Naive thymus-derived CD8-positive, alpha-beta T cell (primary cell): Measurements from ENCODE around the gene OR56B4. TPM values are rescaled to one million over a fixed set of nuclear protein-coding genes. Genes with fewer than 3 reads are reported as not detected.
"Not testable (repeated sequence)": the region's sequence is repeated elsewhere in the genome, so short reads cannot be mapped to it uniquely, and the experiment has no call there.

ENCODE experiments used
- ATAC-seq, 2 donors: fragments of 150-1000 bp; cut with Tn5 transposase in 1 of 2; sonication (Bioruptor Pico), chemical (Tn5 transposase) in 1 of 2; 1 replicate in 1 of 2; 2 replicates in 1 of 2; pipeline ENCODE4 v1.10.0; 2021; ENCODE audit warnings: mild to moderate bottlenecking in 2 of 2, moderate library complexity in 2 of 2
- POLR2A ChIA-PET: fragments of 350-600 bp; sonication (Branson Sonifier 250); formaldehyde crosslinking; loops from one replicate; lab custom pipeline; 2021; ENCODE audit warnings: antibody characterized with exemption; lab: Charles Lee
- DNase-seq, 10 donors: peaks; one replicate each; pipeline versions ENCODE4 v3.0.0 to v3.0.0-alpha.2; 2020 to 2022
- H3K27ac Mint-ChIP-seq, 10 donors: one replicate each; pipeline ENCODE4 v1.8.0; 2020 to 2022; ENCODE audit warnings: mild to moderate bottlenecking in 10 of 10, mixed read lengths in 10 of 10, moderate library complexity in 4 of 10, inconsistent platforms in 1 of 10
- H3K27me3 Mint-ChIP-seq, 5 donors: one replicate each; pipeline ENCODE4 v1.8.0; 2021 to 2022; ENCODE audit warnings: mixed read lengths in 5 of 5
- H3K36me3 Mint-ChIP-seq, 3 donors: one replicate each; pipeline ENCODE4 v1.8.0; 2020 to 2022; ENCODE audit warnings: mixed read lengths in 3 of 3, mild to moderate bottlenecking in 2 of 3, inconsistent platforms in 1 of 3
- H3K4me1 Mint-ChIP-seq, 4 donors: one replicate each; pipeline ENCODE4 v1.8.0; 2021 to 2022; ENCODE audit warnings: mixed read lengths in 4 of 4
- H3K4me3 Mint-ChIP-seq, 10 donors: one replicate each; pipeline ENCODE4 v1.8.0; 2020 to 2022; ENCODE audit warnings: mild to moderate bottlenecking in 10 of 10, mixed read lengths in 10 of 10, moderate library complexity in 6 of 10, inconsistent platforms in 1 of 10
- H3K9me3 Mint-ChIP-seq, 9 donors: one replicate each; pipeline ENCODE4 v1.8.0; 2020 to 2022; ENCODE audit warnings: mixed read lengths in 9 of 9, mild to moderate bottlenecking in 3 of 9, inconsistent platforms in 1 of 9, moderate library complexity in 1 of 9
- polyA plus RNA-seq, 3 donors: library from polyadenylated mRNA; unstranded; fragments of 300-500 nt; fragmentation: Illumina TruSeq; gene quantifications; one replicate each; pipeline ENCODE4 v1.2.3, GENCODE V29; 2021
- total RNA-seq, 8 experiments: library from RNA in 2 of 8; stranded (reverse) in 2 of 8; gene quantifications; one replicate each; pipeline ENCODE4 v1.2.3 and lab custom pipeline; 2021 to 2026

The OR56B4 gene
- total and polyA plus RNA-seq, 5 experiments from 2014 or later = 0.19 TPM; not detected in 4

DNA sequence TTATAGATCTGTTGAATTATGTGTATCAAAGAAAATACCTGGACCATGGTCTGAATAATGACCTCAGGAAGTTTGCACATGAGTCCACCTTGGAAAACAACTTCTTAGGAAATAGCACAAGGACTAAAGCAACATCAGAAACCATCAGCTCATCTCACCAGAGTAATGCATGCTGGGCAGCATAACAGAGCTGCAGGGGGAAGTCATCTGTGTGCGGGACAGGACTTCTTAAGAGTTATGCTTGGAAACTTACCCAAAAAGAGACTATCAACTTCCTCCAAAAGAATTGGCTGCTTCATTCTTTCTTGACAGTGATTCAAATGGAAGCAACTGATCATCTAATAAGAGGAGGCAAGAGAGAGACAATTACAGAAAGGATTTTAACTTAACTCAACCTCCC lies 2.5 kb downstream of the OR56B4 start:
- DNase-seq = no peak
- POLR2A ChIA-PET = no interaction called here
- Mint-ChIP-seq H3K27me3 (peaks cover 8 to 21% (median 13%) of the 10 kb centered on the region in 5 donors), H3K4me1 (peaks cover 0 to 3% (median 0%) of the 10 kb centered on the region in 4 donors), H3K4me3 (no peak overlapping the region), H3K36me3 (no peaks in the 10 kb centered on the region), H3K9me3 (peaks cover 0 to 6% (median 4%) of the 10 kb centered on the region in 9 donors), H3K27ac (no peak overlapping the region)
- ATAC-seq = no peak

DNA sequence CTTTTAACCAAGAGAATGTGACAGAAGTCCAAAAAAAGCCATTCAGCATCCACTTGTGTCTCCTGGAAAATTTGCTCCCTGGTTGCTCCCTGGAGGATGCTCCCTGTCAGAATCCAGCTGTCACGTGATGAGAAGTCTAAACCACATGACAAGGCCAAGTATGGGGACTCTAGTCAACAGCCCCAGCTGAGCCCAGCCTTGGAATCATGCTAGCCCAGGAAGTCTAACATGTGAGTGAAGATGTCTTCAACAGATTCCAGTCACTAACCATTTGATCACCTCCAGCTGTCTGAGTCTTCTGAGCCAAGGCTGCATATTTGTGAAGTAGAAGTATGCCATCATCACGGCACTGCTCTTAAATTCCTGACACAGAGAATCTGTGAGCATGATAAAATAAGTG lies 4.2 kb downstream of the OR56B4 start:
- Mint-ChIP-seq H3K27me3 (peaks cover 7 to 27% (median 14%) of the 10 kb centered on the region in 5 donors), H3K27ac (peak overlapping the region in 1 of 10 donors; percentile 25), H3K36me3 (peaks cover 0 to 2% (median 0%) of the 10 kb centered on the region in 3 donors), H3K4me1 (peaks cover 0 to 3% (median 0%) of the 10 kb centered on the region in 4 donors), H3K9me3 (peaks cover 0 to 10% (median 6%) of the 10 kb centered on the region in 9 donors), H3K4me3 (no peak overlapping the region)
- POLR2A ChIA-PET = no interaction called here
- DNase-seq = no peak
- ATAC-seq = no peak

DNA sequence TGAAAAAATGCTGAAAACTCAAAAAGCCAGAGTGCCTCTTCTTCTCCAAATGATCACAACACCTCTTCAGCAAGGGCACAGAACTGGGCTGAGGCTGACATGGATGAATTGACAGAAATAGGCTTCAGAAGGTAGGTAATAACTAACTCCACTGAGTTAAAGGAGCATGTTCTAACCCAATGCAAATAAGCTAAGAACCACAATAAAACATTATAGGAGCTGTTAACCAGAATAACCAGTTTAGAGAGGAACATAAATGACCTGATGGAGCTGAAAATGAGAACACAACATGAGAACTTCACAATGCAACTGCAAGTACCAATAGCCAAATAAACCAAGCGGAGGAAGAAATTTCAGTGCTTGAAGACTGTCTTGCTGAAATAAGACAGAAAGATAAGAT lies 9.2 kb downstream of the OR56B4 start:
- Mint-ChIP-seq H3K27ac (no peak overlapping the region), H3K27me3 (peaks cover 3 to 44% (median 17%) of the 10 kb centered on the region in 5 donors), H3K9me3 (peaks cover 5 to 38% (median 23%) of the 10 kb centered on the region in 9 donors), H3K4me3 (no peak overlapping the region), H3K36me3 (peaks cover 0 to 20% (median 8%) of the 10 kb centered on the region in 3 donors), H3K4me1 (no peaks in the 10 kb centered on the region)
- POLR2A ChIA-PET = no interaction called here
- DNase-seq (no peak), ATAC-seq (no peak)

DNA sequence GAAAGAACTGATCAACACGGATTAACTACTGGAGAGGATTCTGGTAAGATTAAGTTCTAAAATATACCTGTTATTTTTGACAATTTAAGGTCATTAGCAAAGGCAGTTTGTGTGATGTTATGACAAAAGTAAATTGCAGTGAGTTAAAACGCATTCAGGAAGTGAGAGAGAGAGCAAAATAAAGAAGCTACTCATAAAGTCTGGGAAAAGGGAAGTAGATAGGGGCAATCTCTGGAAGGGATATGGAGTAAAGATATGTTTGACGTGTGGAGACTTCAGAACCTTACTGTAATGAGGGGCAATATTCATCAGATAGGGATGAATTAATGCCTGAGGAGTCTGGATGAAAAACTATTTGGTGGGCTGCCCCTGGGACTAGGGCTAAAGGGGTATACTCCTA lies 16.8 kb downstream of the OR56B4 start:
- H3K4me1 Mint-ChIP-seq = no peaks in the 10 kb centered on the region
- H3K27me3 Mint-ChIP-seq = peaks cover 1 to 8% (median 2%) of the 10 kb centered on the region in 5 donors
- ATAC-seq (no peak), DNase-seq (no peak)
- H3K27ac Mint-ChIP-seq = no peak overlapping the region
- no peaks in the 10 kb centered on the region for H3K36me3 Mint-ChIP-seq
- peaks cover 0 to 5% (median 1%) of the 10 kb centered on the region in 9 donors for H3K9me3 Mint-ChIP-seq
- POLR2A ChIA-PET = no interaction called here
- H3K4me3 Mint-ChIP-seq = no peak overlapping the region

DNA sequence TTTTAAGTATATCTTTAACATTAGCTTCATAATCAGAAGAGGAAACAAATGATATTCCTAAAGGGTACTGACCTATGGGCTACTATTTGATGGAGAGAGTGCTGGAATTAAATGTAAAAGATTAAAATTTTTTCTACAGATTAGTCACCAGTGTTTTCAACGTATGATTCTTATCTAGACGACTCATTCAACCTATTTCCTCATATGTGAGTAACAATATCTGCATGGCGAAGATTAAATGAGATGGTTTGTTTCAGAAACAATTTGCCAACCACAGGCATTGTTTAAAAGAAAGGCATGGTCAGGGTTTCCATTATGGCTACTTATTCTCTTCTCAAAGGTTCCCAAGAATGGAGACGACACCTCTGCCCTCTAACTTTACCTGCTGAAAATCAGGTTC lies 20.4 kb downstream of the OR56B4 start:
- Mint-ChIP-seq H3K27me3 (peaks cover 3 to 15% (median 5%) of the 10 kb centered on the region in 5 donors), H3K4me3 (no peak overlapping the region), H3K27ac (no peak overlapping the region), H3K9me3 (no peaks in the 10 kb centered on the region), H3K4me1 (no peaks in the 10 kb centered on the region), H3K36me3 (no peaks in the 10 kb centered on the region)
- POLR2A ChIA-PET = no interaction called here
- DNase-seq (no peak), ATAC-seq (no peak)

DNA sequence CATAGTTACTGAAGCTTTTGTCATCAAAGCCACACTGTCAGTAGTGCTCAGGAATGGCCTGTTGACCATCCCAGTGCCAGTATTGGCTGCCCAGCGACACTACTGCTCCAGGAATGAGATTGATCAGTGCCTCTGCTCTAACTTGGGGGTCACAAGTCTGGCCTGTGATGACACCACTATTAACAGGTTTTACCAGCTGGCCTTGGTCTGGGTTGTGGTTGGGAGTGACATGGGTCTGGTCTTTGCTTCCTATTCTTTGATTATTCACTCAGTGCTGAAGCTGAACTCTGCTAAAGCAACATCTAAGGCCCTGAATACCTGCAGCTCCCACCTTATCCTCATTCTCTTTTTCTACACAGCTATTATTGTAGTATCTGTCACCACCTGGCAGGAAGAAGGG lies 21.5 kb downstream of the OR56B4 start:
- no peak for ATAC-seq
- H3K27ac Mint-ChIP-seq = no peak overlapping the region
- no peak for DNase-seq
- H3K4me1 Mint-ChIP-seq = no peaks in the 10 kb centered on the region
- POLR2A ChIA-PET = no interaction called here
- H3K4me3 Mint-ChIP-seq = no peak overlapping the region
- no peaks in the 10 kb centered on the region for H3K9me3 Mint-ChIP-seq
- no peaks in the 10 kb centered on the region for H3K36me3 Mint-ChIP-seq
- H3K27me3 Mint-ChIP-seq = peaks cover 3 to 23% (median 8%) of the 10 kb centered on the region in 5 donors

DNA sequence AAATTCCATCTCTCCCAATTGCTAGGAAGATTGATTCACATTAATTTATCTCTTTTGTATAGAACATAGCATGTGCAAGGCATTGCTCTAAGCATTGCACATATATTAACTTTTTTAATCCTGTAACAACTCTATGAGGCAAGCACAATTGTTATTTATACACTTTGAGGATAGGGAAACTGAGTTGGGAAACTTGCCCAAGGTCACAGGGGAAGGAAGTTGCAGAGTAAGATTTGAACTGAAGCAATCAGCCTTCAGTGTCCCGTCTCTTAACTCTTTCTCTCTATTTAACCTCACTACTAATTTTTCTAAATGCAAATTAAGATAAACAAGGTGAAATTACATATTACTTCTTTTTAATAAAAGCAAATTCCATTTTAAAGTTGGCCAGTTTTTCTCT lies 22.2 kb downstream of the OR56B4 start:
- DNase-seq = no peak
- H3K9me3 Mint-ChIP-seq = no peaks in the 10 kb centered on the region
- POLR2A ChIA-PET = no interaction called here
- no peaks in the 10 kb centered on the region for H3K4me1 Mint-ChIP-seq
- no peak overlapping the region for H3K27ac Mint-ChIP-seq
- no peaks in the 10 kb centered on the region for H3K36me3 Mint-ChIP-seq
- no peak overlapping the region for H3K4me3 Mint-ChIP-seq
- H3K27me3 Mint-ChIP-seq = peaks cover 2 to 23% (median 3%) of the 10 kb centered on the region in 5 donors
- no peak for ATAC-seq

DNA sequence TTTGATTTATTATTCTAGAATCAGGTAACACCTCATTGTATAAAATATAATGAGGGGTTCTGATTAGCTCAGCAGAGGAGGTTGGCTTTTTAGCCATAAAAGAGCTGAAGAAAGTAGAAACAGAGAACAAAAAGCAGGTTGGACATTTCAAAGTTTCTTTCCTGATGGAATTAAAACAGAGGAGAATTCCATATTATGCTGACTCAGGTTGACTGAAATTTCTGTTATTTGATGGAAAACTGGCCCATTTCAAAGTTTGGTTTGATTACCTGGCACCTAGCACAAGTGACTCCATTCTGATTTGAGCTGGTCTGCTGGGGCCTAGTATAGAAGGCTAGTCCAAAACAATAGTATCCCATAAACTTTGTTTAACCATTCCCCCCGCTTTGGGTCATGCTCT lies 24.9 kb downstream of the OR56B4 start:
- Mint-ChIP-seq H3K36me3 (no peaks in the 10 kb centered on the region), H3K27ac (no peak overlapping the region), H3K9me3 (no peaks in the 10 kb centered on the region), H3K4me1 (no peaks in the 10 kb centered on the region), H3K27me3 (peaks cover 2 to 23% (median 5%) of the 10 kb centered on the region in 5 donors), H3K4me3 (no peak overlapping the region)
- no peak for ATAC-seq
- POLR2A ChIA-PET = no interaction called here
- DNase-seq = no peak

DNA sequence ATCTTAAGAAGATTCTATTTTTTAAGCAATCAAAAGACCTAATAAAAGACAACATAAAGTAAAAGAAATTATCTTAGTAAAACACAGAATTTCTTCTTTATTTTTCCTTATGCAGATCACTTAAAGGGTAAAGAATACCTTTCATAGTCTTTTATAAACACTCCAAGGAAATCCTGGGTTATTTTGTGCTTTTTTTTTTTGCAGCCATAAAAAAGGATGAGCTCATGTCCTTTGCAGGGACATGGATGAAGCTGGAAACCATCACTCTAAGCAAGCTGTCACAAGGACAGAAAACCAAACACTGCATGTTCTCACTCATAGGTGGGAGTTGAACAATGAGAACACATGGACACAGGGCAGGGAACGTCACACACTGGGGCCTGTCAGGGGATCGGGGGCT lies 28.5 kb downstream of the OR56B4 start:
- H3K36me3 Mint-ChIP-seq, POLR2A ChIA-PET, ATAC-seq, DNase-seq, H3K9me3 Mint-ChIP-seq, H3K4me3 Mint-ChIP-seq, H3K27ac Mint-ChIP-seq, H3K4me1 Mint-ChIP-seq: not testable (repeated sequence)
- H3K27me3 Mint-ChIP-seq = peaks cover 4 to 32% (median 8%) of the 10 kb centered on the region in 5 donors

DNA sequence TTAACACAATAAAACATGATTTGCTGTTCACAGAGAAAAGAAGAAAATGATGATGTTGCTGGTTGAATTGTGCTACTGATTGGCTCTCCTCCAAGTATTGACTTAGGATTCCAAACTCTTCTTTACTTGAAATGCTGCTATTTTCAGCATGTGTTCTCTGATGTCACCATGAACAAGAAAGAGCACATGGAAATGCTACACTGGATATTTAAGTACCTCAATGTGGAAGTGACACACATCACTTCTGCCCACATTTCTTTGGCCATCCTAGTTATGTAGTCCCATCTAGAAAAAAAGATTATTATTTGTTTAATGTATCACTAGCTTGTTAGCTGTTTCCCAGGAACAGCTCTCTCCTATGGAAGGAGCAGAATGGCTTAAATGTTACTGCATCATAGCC lies 35.5 kb downstream of the OR56B4 start:
- DNase-seq (no peak), ATAC-seq (no peak)
- no peak overlapping the region for H3K4me3 Mint-ChIP-seq
- H3K27me3 Mint-ChIP-seq = peaks cover 6 to 21% (median 8%) of the 10 kb centered on the region in 5 donors
- H3K36me3 Mint-ChIP-seq = peaks cover 0 to 6% (median 0%) of the 10 kb centered on the region in 3 donors
- no peaks in the 10 kb centered on the region for H3K4me1 Mint-ChIP-seq
- no peak overlapping the region for H3K27ac Mint-ChIP-seq
- POLR2A ChIA-PET = no interaction called here
- peaks cover 0 to 10% (median 0%) of the 10 kb centered on the region in 9 donors for H3K9me3 Mint-ChIP-seq

DNA sequence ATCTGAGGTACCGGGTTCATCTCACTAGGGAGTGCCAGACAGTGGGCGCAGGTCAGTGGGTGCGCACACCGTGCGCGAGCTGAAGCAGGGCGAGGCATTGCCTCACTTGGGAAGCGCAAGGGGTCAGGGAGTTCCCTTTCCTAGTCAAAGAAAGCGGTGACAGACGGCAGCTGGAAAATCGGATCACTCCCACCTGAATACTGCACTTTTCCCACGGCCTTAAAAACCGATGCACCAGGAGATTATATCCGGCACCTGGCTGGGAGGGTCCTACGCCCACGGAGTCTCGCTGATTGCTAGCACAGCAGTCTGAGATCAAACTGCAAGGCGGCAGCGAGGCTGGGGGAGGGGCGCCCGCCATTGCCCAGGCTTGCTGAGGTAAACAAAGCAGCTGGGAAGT lies 36.3 kb downstream of the OR56B4 start:
- H3K4me3 Mint-ChIP-seq, H3K27ac Mint-ChIP-seq, H3K36me3 Mint-ChIP-seq, DNase-seq, ATAC-seq, POLR2A ChIA-PET, H3K4me1 Mint-ChIP-seq: not testable (repeated sequence)
- H3K27me3 Mint-ChIP-seq = peaks cover 3 to 13% (median 6%) of the 10 kb centered on the region in 5 donors
- H3K9me3 Mint-ChIP-seq = peaks cover 0 to 13% (median 0%) of the 10 kb centered on the region in 9 donors

DNA sequence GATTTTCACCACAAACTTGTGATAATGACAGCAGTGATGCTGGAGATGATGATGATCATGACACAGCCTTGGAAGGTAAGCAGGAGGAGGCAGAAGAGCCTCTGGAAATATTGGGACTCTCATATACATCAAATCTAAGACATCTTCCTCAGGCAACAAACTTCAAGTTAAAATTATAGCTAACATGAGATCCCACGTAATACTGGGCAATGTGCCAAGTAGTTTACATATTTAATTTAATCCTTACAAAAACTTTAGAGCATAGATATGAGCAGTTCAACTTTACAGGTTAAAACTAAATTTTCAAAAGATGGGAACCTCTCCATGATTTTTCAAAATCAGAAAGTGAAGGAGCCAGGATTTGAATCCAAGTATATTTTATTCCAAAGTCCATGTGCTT lies 43.6 kb downstream of the OR56B4 start:
- POLR2A ChIA-PET = no interaction called here
- no peak for DNase-seq
- peaks cover 0 to 13% (median 3%) of the 10 kb centered on the region in 9 donors for H3K9me3 Mint-ChIP-seq
- no peaks in the 10 kb centered on the region for H3K4me1 Mint-ChIP-seq
- peaks cover 0 to 4% (median 2%) of the 10 kb centered on the region in 3 donors for H3K36me3 Mint-ChIP-seq
- H3K4me3 Mint-ChIP-seq = no peak overlapping the region
- no peak for ATAC-seq
- peaks cover 2 to 13% (median 2%) of the 10 kb centered on the region in 5 donors for H3K27me3 Mint-ChIP-seq
- no peak overlapping the region for H3K27ac Mint-ChIP-seq

DNA sequence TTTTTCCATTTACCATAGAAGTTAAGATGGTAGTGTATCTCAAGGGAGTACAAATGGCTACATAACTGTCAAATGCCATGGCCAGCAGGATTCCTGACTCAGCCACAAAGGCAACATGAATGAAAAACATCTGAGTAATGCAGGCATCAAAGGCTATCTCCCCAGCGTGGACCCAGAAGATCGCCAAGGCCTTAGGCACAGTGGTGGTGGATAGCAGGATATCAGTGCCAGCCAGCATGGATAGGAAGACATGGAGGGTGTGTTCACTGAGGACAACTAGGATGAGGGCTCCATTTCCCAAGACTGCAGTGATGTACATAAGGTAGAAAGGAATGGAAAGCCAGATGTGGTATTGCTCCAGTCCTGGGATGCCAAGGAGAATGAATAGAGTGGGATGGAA lies 44.6 kb downstream of the OR56B4 start:
- DNase-seq (no peak), ATAC-seq (no peak)
- no peak overlapping the region for H3K27ac Mint-ChIP-seq
- H3K36me3 Mint-ChIP-seq = peaks cover 0 to 4% (median 2%) of the 10 kb centered on the region in 3 donors
- POLR2A ChIA-PET = no interaction called here
- no peaks in the 10 kb centered on the region for H3K4me1 Mint-ChIP-seq
- H3K9me3 Mint-ChIP-seq = peaks cover 0 to 13% (median 3%) of the 10 kb centered on the region in 9 donors
- H3K4me3 Mint-ChIP-seq = no peak overlapping the region
- H3K27me3 Mint-ChIP-seq = peaks cover 2 to 17% (median 2%) of the 10 kb centered on the region in 5 donors
